ENCODE results near the gene CDX2.

Gene CDX2

DNA sequence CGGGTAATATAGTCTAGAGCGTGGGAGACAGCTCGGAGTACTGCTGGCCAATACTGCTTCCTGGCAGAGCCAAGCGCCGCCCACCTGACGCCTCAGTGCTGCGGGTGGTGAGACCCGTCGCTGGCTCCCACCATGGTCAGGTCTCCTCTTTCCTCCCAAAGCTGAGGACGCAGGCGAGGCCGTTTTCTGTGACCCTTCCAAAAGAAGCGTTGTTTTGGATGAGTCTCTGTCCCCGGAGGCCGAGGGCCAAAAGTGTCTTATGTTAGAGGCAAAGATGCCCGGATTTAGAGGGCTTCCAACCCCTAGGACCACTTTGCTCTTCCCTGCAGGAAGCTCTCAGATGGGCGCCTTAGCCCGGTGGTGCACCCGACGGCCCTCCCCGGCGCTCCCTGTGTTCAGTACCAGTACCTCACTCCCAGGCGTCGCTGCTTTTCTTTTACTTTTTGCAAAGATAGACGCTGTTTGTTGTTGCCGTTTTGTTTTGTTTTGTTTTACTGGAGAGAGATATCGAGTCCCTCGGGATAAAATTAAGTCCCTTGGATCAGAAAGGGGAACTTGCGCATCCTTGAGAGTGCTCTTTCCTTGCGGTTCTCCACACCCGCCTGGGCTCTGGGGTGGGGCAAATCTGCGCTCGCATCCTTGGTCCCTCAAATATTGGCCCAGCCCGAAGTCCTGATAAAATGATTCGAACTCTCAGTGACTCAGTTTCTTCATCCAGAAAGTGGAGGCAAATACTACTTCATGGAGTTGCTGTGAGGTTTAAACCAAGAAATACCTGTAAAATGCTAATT, 42.3 kb downstream of the CDX2 start:
- no peak for DNase-seq (ENCODE audit: extremely low read depth, low read depth)
- TF ChIP-seq, protein P1, sequence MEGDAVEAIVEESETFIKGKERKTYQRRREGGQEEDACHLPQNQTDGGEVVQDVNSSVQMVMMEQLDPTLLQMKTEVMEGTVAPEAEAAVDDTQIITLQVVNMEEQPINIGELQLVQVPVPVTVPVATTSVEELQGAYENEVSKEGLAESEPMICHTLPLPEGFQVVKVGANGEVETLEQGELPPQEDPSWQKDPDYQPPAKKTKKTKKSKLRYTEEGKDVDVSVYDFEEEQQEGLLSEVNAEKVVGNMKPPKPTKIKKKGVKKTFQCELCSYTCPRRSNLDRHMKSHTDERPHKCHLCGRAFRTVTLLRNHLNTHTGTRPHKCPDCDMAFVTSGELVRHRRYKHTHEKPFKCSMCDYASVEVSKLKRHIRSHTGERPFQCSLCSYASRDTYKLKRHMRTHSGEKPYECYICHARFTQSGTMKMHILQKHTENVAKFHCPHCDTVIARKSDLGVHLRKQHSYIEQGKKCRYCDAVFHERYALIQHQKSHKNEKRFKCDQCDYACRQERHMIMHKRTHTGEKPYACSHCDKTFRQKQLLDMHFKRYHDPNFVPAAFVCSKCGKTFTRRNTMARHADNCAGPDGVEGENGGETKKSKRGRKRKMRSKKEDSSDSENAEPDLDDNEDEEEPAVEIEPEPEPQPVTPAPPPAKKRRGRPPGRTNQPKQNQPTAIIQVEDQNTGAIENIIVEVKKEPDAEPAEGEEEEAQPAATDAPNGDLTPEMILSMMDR (IDR thresholded peaks at IDR 0.05; ENCODE audit: low read depth, low read length) = no peak

DNA sequence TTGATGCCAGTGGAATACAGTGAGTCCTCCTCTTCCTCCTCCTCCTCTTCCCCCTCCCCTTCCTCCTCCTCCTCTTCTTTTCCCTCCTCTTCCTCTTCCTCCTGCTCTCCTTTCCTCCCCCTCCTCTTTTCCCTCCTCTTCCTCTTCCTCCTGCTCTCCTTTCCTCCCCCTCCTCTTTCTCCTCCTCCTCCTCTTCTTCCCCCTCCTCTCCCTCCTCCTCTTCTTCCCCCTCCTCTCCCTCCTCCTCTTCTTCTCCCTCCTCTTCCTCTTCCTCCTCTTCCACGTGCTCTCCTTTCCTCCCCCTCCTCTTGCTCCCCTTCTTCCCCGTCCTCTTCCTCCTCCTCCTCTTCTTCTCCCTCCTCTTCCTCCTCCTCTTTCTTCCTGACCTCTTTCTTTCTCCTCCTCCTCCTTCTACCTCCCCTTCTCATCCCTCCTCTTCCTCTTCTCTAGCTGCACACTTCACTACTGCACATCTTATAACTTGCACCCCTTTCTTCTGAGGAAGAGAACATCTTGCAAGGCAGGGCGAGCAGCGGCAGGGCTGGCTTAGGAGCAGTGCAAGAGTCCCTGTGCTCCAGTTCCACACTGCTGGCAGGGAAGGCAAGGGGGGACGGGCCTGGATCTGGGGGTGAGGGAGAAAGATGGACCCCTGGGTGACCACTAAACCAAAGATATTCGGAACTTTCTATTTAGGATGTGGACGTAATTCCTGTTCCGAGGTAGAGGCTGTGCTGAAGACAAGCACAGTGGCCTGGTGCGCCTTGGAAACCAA, 43.7 kb downstream of the CDX2 start:
- TF ChIP-seq, protein P1 (IDR thresholded peaks at IDR 0.05; ENCODE audit: low read depth, low read length) = no peak
- DNase-seq (ENCODE audit: extremely low read depth, low read depth) = no peak

DNA sequence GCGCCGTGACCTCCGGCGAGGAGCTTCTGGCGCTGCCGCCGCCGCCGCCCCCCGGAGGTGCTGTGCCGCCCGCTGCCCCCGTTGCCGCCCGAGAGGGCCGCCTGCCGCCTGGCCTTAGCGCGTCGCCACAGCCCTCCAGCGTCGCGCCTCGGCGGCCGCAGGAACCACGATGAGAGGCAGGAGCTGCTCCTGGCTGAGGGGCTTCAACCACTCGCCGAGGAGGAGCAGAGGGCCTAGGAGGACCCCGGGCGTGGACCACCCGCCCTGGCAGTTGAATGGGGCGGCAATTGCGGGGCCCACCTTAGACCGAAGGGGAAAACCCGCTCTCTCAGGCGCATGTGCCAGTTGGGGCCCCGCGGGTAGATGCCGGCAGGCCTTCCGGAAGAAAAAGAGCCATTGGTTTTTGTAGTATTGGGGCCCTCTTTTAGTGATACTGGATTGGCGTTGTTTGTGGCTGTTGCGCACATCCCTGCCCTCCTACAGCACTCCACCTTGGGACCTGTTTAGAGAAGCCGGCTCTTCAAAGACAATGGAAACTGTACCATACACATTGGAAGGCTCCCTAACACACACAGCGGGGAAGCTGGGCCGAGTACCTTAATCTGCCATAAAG, 44.5 kb downstream of the CDX2 start:
- TF ChIP-seq, protein P1 (IDR thresholded peaks at IDR 0.05; ENCODE audit: low read depth, low read length) = no peak
- DNase-seq (ENCODE audit: extremely low read depth, low read depth) = no peak

DNA sequence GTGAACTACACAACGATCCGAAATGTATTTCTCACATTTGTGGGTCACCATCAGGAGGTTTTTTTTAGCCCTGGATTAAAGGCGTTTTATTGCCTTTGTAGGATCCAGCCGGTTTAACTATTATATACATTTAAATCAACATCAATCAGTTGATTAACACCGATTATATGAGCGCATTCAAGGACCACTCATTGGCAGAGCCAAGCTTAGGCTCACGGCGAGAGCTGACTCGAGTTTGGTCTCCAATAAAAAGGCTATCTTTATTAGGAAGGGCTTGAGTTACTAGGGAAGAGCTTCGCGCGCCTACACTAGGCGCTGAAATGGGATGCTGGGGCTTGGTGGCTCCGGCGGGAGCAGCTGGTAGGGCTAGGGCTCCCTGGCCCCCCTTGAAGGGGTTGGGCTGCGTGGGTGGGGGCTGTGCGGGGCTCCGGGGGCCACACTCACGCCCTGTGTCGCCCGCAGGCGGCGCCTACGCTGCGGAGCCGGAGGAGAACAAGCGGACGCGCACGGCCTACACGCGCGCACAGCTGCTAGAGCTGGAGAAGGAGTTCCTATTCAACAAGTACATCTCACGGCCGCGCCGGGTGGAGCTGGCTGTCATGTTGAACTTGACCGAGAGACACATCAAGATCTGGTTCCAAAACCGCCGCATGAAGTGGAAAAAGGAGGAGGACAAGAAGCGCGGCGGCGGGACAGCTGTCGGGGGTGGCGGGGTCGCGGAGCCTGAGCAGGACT, 45.2 kb downstream of the CDX2 start:
- TF ChIP-seq, protein P1 (IDR thresholded peaks at IDR 0.05; ENCODE audit: low read depth, low read length) = no peak
- DNase-seq (ENCODE audit: extremely low read depth, low read depth) = no peak

DNA sequence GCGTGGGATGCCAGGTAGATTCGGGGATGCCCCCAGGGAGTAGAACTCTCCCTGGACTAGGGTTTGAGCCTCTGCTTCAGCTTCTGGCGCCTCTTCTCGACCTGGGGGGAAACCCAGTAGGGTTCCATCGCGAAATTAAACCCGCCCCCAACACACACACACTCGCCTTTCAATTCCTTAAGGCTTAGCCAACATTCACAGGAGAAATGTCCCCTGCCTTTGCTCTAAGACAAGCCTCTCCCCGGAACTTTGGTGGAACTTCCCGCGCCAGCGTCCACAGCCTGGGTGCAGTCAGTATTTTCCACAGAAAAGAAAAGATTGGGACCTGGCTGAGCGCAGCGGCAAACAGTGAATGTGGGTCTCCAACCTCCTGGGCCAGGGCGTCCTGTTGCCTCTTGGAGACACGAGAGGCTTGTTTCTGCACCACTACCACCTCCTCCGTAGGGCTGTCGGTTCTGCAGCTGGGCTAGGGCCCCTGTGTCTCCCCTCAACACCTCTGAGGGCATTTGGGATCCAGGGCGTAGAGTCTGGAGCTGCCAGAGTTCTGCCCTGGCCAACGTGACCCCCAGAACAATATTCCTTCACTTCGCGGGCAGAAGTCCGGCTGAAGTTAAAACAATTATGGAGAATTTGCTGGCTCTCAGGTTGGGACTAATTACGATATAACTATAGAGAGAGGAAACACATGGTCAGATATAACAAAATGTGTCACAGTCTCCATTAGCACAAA, 46.1 kb downstream of the CDX2 start:
- DNase-seq (ENCODE audit: extremely low read depth, low read depth) = no peak
- TF ChIP-seq, protein P1 (IDR thresholded peaks at IDR 0.05; ENCODE audit: low read depth, low read length) = no peak

DNA sequence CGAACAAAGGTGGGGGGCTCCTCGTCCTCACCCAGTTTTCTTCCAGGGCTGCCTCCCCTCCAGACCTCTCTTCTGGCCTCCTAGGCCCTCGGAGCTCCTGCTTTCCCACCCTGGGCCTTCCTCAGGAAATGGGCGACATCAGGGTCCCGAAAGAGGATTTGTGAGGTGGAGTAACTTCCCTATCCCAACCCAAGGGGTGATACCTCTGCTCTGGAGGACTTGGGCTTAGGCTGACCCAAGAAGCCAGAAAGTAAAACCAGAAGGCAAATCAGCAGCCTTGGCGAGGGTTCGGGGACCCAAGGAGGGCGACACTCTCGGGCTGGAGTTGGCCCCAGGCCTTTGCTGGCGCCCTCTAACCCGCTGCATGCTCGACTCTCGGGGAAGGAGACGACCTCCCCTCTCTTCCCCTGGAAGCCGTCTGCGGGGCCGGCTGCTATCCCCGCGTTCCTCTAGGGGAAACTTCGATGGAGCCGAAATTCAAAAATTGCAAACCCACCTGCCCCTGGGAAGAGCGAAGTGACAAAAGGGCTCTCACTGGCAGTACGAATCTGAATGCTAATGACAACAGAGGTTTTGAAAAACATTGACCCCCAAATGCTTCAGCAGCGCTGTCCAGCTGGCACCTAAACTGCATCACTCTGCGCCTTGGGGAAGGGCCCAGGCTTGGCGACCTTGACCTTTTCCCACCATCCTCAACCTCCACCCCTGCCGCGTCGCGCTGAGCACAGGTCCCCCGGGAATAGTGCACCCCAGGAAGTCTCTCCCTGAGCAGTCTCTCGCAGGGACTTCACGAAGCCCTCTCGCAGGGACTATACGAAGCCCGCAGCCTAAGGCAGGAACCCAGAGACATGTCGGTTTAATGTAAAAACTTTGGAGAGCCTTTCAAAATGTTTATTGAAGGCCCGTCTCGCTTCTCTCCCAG, 46.9 kb downstream of the CDX2 start:
- TF ChIP-seq, protein P1 (IDR thresholded peaks at IDR 0.05; ENCODE audit: low read depth, low read length) = no peak
- DNase-seq (ENCODE audit: extremely low read depth, low read depth) = no peak
